Subcutaneous adipose tissue (tissue), 4 donors: Measurements from ENCODE around the gene DGKD. TPM values are rescaled to one million over a fixed set of nuclear protein-coding genes. Genes with fewer than 3 reads are reported as not detected.

Source experiments
- total RNA-seq, 4 donors: library from RNA; depleted of rRNA; stranded (reverse); fragments of >200 nt; gene quantifications; one replicate each; pipeline ENCODE4 v1.1.0, GENCODE V29; 2016
- TF ChIP-seq, protein P1 (sequence below): fragments of 450-650 bp; IDR thresholded peaks from one replicate; pipeline ENCODE4 v1.5.1; 2016; ENCODE audit warnings: low read depth, mild to moderate bottlenecking, control low read depth, antibody characterized with exemption, moderate library complexity

Gene DGKD
- total RNA-seq, 4 donors from 2014 or later = 13.0 to 24.9 (median 17.8) TPM

DNA sequence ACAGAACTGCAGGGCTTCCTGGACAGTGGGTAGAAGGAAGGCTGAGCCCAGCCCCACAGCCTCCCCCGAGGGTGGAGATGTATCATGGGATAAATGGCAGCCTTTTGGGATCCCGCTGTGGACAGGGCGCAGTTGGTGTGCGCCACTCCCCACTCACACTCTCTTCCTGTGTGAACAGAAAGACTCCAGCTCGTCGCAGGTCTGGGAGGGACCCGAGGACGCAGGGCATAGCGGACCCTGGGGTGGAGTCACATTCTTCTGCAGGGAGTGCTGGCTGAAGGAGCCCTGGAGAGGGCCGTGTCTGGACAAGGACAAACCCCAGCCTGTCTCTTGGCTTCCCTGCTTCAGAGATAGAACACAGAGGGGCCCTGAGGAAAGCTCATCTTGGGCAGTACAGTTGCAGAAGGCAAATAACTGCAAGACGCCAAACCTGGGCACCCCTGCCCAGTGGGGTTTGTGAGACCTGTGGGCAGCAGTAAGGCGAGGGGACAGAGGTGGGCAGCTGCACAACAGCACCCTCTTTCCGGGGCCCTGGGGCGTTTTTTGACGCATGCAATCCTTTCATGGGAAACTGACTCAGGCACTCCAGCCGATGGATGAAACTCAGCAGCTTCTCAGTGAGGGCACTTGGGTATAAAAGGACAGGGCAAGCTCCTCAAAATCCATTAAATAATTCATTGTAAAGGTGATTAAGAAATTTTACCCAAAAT lies 110.4 kb downstream of the DGKD start:
- TF ChIP-seq, protein P1, sequence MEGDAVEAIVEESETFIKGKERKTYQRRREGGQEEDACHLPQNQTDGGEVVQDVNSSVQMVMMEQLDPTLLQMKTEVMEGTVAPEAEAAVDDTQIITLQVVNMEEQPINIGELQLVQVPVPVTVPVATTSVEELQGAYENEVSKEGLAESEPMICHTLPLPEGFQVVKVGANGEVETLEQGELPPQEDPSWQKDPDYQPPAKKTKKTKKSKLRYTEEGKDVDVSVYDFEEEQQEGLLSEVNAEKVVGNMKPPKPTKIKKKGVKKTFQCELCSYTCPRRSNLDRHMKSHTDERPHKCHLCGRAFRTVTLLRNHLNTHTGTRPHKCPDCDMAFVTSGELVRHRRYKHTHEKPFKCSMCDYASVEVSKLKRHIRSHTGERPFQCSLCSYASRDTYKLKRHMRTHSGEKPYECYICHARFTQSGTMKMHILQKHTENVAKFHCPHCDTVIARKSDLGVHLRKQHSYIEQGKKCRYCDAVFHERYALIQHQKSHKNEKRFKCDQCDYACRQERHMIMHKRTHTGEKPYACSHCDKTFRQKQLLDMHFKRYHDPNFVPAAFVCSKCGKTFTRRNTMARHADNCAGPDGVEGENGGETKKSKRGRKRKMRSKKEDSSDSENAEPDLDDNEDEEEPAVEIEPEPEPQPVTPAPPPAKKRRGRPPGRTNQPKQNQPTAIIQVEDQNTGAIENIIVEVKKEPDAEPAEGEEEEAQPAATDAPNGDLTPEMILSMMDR = no peak

DNA sequence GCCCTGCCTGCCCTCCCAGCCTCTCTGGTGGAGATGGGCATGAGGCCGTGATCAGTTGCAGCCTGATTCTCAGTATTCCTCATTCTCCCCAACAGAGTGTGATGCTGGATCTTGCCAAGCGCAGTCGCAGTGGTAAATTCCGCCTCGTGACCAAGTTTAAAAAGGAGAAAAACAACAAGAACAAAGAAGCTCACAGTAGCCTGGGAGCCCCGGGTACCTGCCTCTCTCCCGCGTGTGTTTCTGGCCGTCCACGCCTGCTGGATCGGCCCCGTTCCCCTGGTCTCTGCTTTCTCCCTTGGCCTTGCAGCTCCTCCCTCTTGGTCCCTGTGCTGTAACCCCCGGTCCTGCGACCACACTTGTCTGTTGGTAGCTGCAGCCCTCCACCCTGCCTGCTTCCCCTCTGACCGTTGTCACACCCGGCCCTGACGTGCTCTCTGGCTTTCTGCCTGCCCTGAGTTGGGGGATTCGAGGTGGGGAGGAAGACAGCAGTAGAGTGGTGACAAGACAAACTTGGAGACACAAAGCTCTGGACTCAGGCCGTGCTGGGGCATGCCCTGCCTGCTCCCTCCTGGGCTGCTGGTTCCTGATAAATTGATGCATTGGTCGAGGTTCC lies 112.8 kb downstream of the DGKD start:
- TF ChIP-seq, protein P1 = no peak

DNA sequence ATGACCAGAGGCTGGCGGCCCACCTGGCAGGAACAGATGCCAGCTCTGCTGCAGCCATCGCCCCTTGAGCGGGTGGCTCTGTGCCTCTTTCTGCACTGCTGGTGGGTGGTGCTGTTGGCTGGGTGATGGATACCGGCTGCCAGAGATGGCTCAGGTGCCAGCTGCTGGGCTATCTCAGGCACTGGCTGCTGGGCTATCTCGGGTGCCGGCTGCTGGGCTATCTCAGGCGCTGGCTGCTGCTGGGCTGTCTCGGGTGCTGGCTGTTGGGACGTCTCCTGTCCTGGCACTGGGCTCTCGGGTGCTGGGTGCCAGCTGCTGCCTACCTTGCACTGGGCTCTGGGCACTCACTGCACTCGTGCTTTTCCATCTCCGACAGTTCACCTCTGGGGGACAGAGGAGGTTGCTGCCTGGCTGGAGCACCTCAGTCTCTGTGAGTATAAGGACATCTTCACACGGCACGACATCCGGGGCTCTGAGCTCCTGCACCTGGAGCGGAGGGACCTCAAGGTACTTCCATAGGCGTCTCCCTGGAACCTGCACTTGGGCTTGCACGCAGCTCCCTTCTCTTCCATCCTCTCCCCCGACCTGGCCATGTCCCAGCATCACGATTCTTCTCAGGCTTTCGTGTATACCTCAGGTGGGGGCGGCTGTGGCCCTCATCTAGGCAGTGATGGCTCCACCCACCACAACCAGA lies 113.9 kb downstream of the DGKD start:
- TF ChIP-seq, protein P1 = no peak

DNA sequence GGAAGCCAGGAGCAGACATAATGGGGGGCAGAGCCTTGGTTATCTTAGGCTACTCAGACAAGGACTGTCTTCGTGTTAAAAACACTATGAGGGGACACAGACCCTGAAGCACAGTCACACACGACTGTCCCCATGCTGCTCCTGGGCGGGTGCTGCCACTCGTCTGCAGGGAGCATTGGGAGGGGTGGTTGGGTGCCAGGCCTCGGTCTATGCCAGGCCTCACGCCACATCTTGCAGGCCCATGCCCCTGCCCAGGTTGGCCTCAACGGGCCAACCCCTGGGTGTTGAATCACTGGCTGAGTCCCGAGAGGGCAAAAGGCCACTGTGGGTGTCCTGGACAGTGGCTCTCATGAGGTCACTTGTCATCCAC lies 114.4 kb downstream of the DGKD start:
- TF ChIP-seq, protein P1 = no peak

DNA sequence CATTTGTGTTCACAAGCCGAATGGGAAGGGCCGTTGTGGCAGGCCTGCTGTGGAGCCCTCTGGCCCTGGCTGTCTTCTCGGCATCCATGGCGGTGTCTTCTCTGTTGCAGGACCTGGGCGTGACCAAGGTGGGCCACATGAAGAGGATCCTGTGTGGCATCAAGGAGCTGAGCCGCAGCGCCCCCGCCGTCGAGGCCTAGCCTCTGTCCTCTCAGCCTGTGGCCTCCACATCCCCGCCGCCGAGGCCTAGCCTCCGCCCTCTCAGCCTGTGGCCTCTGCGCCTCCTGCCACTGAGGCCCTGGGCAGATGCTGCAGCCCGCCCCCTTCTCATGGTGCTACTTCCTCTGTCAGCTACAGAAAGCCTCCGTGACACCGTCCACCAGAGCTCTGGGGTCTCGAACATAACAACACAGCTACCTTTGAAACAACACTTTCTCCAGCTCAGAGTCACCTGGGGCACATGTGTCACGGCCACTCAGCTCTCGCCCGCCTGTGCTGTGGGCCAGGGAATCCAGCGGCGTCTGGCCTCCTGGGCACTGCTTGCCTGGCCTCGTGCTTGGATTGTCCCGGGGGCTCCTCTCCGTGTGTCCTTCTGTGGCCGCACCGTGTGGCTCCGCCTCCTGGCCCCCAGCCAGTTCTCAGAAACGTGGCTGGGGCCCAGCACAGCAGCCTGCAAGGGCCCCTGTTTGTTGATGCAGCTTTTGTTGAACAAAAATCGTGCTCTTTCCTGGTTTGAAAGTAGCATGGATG lies 115.1 kb downstream of the DGKD start:
- TF ChIP-seq, protein P1 = no peak

DNA sequence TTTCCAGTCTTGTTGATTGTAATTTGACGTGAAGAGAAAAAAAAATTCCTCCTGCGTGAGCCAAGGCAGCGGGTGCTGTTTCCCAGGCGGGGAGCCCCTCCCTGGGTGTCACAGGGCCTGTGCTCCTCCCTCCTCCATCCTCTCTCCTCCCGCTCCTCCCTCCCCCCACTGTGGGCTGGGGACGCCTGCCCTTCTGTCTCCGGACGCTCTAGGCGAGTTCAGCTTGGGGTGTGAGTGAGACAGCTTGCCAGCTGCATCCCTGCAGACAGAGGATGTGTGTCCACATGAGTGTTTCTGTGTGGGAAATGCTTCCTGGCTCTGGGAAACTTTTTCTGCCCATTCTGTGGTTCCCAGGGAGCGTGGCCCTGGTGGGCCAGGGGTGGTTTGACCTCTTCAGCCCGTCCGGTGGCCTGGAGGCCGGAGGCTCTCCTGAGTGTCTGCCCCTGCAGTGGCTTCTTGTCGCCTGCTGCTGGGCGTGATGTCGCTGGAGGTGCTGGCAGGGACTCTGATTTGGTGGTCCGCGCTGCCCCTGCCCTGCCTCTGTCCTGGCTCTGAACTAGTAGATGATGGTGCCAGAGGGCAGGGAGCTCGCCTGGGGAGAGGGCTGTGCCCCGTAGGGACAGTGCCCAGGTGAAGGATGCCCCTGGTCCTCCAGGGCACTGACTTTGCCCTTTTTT lies 115.9 kb downstream of the DGKD start:
- TF ChIP-seq, protein P1 = no peak
